Measurements from ENCODE around the gene MICAL3.
"Not testable (repeated sequence)": the region's sequence is repeated elsewhere in the genome, so short reads cannot be mapped to it uniquely, and the experiment has no call there.

Gene MICAL3

DNA sequence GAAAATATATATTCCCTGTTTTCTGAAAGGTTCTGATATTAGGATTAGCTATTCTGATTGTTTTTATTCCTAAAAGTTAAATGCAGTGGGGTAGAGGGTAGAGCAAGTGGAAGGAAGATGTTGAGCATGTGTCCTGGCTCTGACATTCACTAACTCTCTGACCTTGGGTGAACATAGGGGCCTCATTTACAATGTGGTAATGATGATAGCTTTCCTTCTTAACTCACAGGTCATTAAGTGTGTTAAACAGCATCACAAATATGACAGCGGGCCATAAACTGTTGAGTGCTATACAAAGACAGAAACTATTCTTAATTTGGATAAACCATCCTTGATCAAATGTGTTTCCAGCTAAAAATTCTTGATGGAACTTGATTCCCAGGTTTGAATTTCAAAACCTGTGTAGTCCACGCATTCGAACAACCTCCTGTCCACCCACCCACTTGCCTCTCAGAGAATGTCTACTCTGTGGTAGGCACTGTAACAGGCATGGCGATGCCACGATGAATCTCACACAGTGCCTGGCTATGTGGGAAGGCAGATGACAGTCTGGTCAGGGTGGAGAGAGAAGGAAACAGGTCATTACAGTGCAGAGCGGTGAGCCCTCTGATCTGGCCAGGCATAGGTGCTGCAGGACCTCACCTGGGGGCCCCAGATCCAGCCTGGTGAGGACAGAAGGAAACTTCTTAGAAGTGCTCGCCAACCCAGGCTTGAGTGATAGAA lies 34.2 kb upstream of the MICAL3 start:
- DNase-seq: no peak

DNA sequence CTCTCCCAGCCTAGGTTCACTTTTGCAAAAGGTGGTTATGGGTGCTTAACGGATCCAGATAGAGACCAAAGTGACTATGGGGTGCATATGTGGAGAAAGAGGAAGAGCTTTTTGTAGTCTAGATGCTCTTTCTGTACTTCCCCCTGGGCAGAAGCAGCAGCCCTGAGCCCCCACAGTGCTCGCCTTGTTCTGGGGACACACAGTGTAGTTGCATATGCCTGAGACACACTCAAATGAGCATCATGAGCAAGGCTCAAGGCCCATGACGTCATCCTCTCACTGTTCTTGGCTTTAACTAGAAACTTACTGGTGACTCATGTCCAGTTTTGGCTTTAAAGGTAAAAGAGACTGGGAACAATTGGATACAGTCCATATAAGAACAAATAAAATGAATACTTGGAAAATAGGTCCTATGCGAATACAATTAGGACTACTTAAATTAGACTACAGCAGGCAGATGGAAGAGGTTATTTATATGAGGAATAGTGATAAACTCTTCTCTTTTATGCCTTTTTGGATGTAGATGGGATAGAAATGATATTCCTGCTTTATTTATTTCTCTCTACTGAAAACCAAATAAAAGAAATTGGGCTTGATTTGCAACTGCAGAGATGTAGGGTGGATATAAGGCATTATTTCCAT lies 33.3 kb upstream of the MICAL3 start:
- DNase-seq: no peak

DNA sequence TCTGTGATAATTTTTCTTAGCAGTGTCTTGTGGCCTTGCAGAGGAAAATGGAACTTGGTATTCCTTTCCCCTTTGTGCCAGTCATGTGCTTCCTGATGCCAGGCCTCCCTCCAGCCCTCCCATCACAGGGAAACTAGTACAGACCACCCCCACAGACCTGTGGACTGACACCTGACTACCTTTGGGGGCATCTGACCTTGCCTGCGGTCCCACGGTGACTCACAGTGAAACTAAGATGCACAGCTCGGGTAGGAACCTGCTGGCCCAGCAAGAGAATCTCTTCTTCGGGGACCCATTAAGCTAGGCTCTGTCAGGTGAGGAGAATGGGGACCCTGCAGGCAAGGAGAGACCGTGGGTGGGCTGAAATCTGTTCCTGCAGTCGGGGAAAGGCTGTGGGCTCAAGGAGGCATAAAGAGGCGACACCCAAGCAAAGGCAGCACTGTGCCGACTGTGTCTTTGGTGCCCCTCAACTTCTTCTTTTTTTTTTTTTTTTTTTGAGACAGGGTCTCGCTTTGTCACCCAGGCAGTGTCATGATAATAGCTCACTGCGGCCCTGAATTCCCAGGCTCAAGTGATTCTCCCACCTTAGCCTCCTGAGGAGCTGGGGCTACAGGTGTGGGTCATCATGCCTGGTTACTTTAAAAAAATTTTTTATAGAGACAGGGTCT lies 32.6 kb upstream of the MICAL3 start:
- no peak for DNase-seq

DNA sequence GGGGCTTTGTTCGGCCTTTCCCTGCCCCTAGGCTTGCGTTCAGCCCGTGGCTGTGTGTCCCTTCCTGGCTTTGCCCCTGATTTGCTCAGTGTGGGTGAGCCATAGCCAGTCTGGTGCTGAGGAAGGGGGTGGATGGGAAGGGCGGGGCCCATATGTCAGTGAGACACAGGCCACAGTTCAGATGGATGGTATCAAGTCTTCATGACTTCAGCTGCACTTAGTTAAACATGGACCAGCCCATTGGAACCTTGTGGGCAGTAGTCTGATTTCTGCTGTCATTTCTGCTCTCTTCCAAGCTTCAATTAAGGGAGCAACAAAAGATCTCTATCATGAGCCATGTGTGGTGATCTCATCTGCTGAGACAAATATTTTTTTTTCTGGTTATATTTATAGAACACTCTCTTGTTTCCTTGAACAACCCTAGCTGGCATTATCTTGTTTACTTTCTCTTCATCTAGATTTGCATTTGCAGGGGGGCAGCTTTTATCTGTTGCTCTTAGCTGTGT lies 31.9 kb upstream of the MICAL3 start:
- DNase-seq: no peak

DNA sequence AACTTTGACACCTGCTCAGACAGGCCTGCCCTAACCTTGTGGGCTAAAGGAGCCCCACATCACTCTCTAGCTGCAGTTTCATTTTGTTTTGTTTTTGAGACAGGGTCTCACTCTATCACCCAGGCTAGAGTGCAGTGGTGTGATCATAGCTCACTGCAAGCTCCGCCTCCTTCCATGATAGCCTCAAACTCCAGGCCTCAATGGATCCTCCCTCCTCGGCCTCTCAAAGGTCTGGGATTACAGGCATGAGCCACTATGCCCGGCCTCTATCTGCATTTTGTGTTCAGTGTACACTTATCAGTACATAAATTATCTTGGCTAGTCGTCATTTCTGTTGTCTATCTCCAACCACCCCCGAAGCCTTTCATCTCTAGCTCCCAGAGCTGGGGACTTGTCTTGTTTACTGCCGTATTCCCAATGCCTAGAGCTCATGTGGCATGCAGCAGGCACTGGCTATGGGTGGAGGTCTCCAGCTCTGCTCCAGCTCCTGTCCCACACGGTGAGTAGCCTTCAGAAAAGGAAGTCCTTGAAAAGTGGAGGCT lies 31.3 kb upstream of the MICAL3 start:
- DNase-seq: no peak

DNA sequence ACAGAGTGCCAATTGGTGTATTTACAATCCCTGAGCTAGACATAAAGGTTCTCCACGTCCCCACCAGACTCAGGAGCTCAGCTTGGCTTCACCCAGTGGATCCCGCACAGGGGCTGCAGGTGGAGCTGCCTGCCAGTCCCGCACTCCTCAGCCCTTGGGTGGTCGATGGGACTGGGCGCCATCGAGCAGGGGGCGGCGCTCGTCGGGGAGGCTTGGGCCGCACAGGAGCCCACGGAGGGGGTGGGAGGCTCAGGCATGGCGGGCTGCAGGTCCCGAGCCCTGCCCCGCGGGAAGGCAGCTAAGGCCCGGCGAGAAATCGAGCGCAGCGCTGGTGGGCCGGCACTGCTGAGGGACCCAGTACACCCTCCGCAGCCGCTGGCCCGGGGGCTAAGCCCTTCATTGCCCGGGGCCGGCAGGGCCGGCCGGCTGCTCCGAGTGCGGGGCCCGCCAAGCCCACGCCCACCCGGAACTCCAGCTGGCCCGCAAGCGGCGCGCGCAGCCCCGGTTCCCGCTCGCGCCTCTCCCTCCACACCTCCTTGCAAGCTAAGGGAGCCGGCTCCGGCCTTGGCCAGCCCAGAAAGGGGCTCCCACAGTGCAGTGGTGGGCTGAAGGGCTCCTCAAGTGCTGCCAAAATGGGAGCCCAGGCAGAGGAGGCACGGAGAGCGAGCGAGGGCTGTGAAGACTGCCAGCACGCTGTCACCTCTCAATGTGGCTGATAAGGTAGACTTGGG lies 29.0 kb upstream of the MICAL3 start:
- not testable (repeated sequence) for DNase-seq

DNA sequence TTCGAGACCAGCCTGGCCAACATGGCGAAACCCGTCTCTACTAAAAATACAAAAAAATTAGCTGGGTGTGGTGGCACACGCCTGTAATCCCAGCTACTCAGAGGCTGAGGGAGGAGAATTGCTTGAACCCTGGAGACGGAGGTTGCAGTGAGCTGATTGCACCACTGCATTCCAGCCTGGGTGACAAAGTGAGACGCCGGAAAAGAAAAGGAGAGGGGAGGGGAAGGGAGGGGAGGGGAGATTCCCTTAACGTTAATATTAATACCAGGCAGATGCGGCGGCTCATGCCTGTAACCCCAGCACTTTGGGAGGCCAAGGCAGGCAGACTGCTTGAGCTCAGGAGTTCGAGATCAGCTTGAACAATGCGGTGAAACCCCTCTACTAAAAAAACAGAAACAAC lies 26.8 kb upstream of the MICAL3 start:
- DNase-seq: not testable (repeated sequence)

DNA sequence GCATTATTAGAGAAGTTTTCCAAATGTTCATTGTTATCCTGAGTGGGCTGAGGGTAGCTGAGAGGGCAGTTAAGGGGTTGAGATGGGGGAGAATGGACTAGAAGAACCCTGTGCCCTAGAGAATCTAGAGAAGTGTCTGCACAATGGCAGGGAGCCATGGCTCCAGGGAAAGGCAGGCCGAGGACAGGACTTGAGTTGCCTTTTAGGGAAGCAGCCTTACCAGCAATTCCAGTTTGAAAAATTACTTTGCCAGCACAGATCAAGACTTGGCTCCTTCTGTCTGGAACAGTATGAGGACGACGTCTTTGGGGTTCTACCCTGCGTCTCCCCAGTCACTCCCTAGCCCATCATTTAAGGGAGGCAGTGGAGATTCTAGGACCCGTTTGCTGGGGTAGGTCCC lies 25.7 kb upstream of the MICAL3 start:
- no peak for DNase-seq

DNA sequence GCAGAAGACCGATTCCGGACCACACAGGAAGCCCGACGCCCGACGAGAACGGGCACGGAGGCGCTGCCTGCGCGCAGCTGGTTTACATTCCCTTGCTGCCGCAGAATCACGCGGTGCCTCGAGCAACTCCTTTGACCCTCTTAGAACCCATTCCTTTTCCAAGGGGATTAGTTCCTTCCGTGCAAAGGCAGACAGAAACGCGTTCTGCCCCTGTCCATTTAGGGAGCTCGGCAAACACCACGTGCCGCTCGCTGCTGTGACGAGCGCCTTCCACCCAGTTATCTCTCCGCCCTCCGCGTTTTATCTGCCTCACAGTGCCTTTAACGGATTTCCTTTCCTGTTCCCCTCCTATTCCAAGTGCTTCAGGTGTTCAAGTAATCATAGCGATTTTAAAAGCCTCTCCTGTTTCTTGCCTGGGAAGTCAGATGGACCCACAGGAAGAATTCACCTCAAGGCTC lies 24.1 kb upstream of the MICAL3 start:
- no peak for DNase-seq

DNA sequence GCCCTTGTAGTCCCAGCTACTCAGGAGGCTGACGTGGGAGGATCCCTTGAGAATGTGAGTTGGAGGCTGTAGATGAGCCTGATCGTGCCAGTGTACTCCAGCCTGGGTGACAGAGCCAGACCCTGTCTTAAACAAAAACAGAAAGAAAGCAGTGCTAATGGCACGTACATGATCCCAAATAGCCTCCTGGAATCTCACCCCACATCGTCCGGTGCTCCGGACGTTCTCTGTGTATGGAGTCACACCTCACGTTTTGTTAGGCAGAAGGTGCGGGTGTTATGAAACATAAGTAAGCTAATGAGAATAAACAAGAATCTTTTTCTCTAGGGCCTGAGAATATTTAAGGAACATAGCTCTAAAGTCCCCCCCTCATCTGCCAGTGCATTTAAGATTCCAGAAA lies 23.7 kb upstream of the MICAL3 start:
- DNase-seq: no peak

DNA sequence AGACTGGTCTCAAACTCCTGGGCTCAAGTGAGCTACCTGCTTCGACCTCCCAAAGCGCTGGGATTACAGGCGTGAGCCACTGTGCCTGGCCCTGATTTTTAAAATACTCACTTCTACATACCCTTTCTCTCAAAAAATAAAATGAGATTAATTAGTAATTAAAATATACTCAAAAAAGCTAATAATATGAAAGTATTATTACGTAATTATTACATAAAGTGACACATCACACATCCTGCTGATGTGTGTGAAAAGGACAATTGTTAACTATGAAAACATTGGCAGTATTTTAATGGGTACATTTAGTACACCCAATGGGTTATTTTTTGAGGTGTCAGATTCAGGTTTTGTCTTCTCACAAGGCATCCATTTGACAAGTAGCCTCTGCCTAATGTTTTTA lies 21.4 kb upstream of the MICAL3 start:
- DNase-seq: no peak

DNA sequence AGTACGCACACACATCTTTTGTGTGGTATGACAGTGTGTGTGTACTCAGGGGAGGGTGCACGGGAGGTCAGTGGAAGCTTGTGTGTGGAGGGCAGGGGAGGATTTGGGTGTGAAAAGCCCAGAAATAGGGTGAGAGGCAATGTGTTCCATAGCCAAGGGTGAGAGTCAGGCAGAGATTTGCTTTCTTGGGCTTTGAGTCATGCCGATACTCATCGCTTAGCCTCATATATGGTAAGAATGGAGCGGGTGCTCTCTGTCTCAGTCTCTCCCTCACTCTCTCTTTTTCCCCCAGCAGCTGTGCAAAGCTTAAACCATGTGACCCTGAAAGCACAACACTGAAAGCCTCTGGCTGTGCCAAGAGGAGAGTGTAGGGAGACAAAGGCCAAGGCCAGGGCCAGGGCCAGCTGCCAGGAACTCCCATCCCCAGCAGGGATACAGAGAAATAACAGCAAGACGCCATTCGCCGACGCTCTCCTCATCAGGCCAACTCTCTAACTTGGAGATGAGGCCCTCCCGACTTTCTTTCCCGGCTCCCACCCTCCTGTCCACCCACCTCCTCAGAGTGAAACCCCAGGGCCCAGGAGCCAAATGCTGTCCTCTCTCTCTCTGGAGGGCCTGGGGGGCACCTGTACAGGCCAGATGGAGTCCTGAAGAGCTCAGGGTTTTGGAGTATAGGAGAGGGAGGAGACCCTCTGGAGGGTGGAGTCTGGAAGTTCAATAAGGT lies 20.3 kb upstream of the MICAL3 start:
- DNase-seq: no peak

DNA sequence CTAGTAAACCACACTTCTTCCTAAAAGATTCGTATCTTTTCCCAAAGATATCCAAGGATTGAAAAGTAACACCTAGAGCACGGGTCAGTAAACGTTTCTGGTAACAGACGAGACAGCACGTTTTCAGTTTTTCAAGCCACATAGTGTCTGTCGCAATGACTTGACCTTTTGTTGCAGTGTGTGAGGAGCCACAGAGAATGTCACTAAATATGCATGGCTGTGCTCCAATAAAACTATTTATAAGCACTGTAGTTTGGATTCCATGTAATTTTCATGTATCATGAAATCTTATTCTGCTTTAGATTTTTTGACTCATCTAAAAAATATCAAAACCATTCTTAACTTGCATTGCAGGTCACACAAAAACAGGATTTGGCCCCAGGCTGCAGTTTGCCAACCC lies 18.3 kb upstream of the MICAL3 start:
- DNase-seq: no peak

DNA sequence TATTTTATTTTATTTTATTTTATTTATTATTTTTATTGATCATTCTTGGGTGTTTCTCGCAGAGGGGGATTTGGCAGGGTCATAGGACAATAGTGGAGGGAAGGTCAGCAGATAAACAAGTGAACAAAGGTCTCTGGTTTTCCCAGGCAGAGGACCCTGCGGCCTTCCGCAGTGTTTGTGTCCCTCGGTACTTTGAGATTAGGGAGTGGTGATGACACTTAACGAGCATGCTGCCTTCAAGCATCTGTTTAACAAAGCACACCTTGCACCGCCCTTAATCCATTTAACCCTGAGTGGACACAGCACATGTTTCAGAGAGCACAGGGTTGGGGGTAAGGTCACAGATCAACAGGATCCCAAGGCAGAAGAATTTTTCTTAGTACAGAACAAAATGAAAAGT lies 16.5 kb upstream of the MICAL3 start:
- not testable (repeated sequence) for DNase-seq

DNA sequence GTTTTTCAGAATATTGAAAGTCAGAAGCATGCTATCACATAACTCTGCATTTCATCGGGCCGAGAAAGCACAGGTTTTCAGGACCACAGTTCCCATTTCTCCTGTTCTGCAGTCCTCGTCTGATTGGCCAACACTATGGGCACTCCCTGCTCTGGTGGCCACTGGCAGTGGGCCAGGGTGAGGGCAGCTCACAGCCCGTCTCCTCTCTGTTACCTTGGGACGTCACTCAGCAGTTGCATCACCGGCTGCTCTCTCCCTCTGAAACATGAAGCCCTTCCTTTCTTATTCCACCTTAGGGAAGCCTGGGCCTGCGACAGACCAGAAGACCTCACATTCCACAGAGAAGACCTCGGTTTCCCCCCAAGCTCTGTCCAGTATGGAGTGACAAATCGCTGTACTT lies 11.4 kb upstream of the MICAL3 start:
- DNase-seq: no peak

DNA sequence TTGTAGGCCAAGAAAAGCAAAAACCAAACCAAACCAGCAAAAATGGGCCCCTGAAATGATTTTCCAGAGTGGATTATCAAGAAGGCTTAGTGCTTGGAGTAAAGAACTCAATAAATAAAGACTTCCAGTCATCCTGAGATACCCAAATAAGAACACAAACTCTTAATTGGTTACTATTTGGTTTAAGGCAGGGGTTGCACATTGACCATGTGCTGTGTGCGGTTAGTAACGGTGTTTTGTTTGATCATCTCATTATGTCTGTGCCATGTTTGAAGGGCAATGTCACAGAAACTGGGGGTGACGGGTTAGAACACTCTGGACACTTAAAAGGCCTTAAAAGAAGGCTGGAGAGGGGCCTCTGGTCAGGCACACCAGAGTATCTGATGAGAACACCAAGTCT lies 9.7 kb upstream of the MICAL3 start:
- DNase-seq: no peak

DNA sequence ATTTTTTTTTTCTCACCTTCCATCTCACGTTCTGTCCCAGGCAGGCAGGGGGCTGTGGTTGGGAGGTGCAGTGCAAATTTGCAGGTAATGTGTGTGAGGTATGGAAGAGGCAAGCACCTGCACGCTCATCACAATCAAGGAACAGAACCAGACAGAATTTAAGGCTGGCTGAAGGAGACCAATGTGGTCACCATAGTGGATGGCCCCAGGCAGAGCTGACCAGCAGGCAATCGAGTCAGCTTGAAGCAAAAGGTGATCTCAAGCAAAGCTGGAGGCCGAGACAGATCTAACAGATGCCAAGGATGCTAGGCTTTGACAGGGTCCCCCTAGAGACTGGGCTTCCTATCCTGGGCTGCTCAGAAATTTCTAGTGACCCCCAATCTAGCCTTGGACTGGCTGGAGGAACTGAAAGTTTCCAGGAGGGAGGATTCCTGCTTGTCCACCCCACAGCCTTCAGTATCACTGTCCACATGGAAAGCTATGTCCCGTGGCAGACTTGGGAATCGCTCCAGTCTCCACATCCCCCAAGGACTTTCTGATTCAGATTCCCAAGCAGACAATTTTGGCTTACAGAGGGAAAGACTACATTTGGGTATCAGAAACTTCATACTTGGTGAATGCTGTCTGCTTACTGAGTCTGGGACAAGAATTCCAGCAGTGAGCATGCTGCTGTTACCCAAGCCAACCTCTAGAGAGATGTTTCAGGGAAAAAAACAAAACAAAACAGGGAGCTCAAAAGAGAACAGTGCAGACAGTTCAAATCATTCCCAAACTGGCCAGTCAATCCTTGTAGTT lies 9.0 kb upstream of the MICAL3 start:
- no peak for DNase-seq

DNA sequence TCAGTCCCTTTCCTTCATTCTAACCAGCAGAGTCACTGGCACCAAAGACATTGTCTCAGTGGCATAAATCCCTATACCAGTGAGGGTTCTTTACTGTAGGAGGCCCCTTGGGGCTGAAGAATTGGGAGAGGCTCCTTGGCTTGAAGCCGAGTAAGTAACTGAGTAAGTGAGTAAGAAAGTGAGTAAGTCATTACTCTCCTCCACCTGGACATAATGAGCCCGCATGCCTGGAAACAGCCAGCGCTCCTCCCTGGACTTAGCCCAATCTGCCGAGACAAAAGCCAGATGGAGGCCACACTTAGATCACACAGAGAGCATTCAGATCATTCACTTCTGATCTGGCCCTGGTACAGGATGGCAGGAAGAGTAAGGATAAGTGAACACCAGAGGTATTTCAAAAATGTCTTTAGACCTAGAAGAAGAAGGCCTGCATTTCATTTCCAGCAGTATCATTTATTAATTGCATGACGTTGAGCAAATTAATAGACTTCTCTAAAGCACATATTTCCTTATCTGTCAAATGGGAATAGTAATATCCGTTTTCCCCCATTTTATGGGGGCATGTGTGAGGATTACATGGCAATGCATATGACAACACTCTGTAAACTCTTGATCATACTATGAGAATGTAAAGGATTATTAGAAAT lies 8.2 kb upstream of the MICAL3 start:
- no peak for DNase-seq

DNA sequence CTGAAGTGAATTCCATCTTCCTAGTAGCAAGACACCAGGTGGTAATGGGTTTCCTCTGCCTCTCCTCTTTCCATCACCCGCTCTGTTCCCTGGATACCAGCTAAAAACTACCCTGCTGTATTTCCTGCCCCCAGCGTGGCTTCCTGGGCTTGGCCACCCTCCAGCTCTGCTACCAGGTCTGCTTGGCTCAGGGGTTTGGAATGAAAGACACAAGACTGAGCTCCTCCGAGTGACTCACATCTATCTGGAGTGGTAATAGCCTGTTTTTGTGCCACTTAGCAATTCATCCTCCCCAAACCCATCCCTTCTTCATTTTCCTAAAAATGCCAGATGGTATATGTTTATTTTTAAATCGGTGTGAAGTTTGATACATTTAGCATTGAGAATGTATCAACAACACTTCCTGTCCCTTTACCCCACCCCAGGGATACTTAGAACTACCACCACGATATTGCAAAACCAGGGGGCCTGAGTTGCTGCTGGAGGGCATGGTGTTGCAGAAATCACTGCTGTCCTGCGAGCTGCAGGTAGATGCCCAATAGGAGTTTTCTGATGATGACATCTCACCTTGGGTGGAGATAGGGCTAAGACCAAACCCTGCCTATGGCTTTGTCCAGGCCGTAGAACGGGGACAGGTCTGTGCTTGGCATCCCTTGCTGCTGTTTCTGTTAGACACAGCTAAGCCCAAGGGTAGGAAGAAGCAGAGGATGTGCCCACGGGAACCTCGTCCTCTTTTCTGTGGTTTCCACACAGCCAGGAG lies 7.5 kb upstream of the MICAL3 start:
- no peak for DNase-seq

DNA sequence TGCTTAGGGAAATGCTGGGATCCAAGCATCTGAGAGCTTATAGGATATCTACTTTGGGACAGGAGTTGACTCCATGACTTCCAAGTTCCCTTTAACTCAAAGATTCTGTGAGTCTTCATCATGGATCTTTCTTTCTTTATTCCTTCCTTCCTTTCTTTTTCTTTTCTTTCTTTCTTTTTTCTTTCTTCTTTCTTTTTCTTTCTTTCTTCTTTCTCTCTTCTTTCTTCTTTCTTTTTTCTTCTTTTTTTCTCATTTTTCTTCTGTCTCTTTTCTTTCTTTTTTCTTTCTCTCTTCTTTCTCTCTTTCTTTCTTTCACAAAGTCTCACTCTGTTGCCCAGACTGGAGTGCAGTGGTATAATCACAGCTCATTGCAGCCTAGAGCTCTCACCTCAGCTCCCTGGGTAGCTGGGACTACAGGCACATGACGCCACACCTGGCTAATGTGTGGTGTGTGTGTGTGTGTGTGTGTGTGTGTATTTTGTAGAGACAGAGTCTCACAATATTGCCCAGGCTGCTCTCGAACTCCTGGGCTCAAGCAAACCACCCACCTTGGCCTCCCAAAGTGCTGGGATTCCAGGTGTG lies 5.4 kb upstream of the MICAL3 start:
- DNase-seq: no peak

Data from stimulated activated naive CD4-positive, alpha-beta T cell treated with Interleukin-2 at 50 U/mL for 16 hours (primary cell).